ENCODE data around the gene MYL11.

The MYL11 gene

GRCh38 chr16:30421010-30421409 lies 46.4 kb downstream of the MYL11 start:
- Mint-ChIP-seq H3K27me3 (ENCODE audit: low read depth) (peaks cover 3% of the 10 kb centered on the region), H3K4me3 (no peak overlapping the region), H3K36me3 (ENCODE audit: low read depth) (peaks cover 49% of the 10 kb centered on the region), H3K9me3 (no peaks in the 10 kb centered on the region), H3K27ac (peak overlapping the region in 1 of 3 experiments; percentile 27), H3K4me1 (no peaks in the 10 kb centered on the region)
- TF ChIP-seq CTCF (IDR thresholded peaks at IDR 0.05; ENCODE audit: unreplicated experiment in 3 of 3) = no peak

Measured in nephron (organoid).